H9 (cell line): ENCODE results near the gene CYBC1. TPM values are rescaled to one million over a fixed set of nuclear protein-coding genes. Genes with fewer than 3 reads are reported as not detected.

Source experiments
- DNase-seq: peaks from one replicate; pipeline ENCODE4 v3.0.0-alpha.2; 2017
- H2AFZ ChIP-seq: one replicate; pipeline ENCODE4 v1.6.1; 2013; ENCODE audit warnings: mild to moderate bottlenecking, low read length, control low read depth, moderate library complexity
- H2AK5ac ChIP-seq: 2 replicates; pipeline ENCODE4 v1.6.1; 2013; ENCODE audit warnings: low read length, control low read depth, mixed read lengths; ENCODE audit not compliant: insufficient read length
- H2BK120ac ChIP-seq: one replicate; pipeline ENCODE4 v1.6.1; 2013; ENCODE audit warnings: low read depth, mild to moderate bottlenecking, low read length, control low read depth, inconsistent platforms; ENCODE audit not compliant: poor library complexity, severe bottlenecking
- H2BK12ac ChIP-seq: 2 replicates; pipeline ENCODE4 v1.6.1; 2013; ENCODE audit warnings: low read length, control low read depth, mixed read lengths, low read depth; ENCODE audit not compliant: insufficient read length
- H2BK15ac ChIP-seq: 2 replicates; pipeline ENCODE4 v1.6.1; 2013; ENCODE audit warnings: low read depth, low read length, control low read depth
- H2BK20ac ChIP-seq: one replicate; pipeline ENCODE4 v1.6.1; 2013; ENCODE audit warnings: low read depth, mild to moderate bottlenecking, low read length, control low read depth, inconsistent platforms; ENCODE audit not compliant: poor library complexity, severe bottlenecking
- H2BK5ac ChIP-seq: 2 replicates; pipeline ENCODE4 v1.6.1; 2013; ENCODE audit warnings: low read length, control low read depth, mixed read lengths; ENCODE audit not compliant: insufficient read length
- H3K14ac ChIP-seq: 2 replicates; pipeline ENCODE4 v1.6.1; 2013; ENCODE audit warnings: low read length, control low read depth; ENCODE audit not compliant: insufficient read depth
- H3K18ac ChIP-seq: 2 replicates; pipeline ENCODE4 v1.6.1; 2013; ENCODE audit warnings: low read depth, mild to moderate bottlenecking, mixed read lengths, low read length, control low read depth; ENCODE audit not compliant: insufficient read length
- H3K23ac ChIP-seq: 2 replicates; pipeline ENCODE4 v1.6.1; 2013; ENCODE audit warnings: low read length, control low read depth, mixed read lengths, low read depth; ENCODE audit not compliant: insufficient read length
- H3K23me2 ChIP-seq: 2 replicates; pipeline ENCODE4 v1.6.1; 2013; ENCODE audit warnings: low read depth, mild to moderate bottlenecking, mixed read lengths, low read length, control low read depth; ENCODE audit not compliant: insufficient read length, poor library complexity, severe bottlenecking
- H3K27ac ChIP-seq: 2 replicates; pipeline ENCODE4 v1.5.1; 2013; ENCODE audit warnings: low read length, control low read depth, mixed read lengths, low read depth; ENCODE audit not compliant: insufficient read length
- H3K27me3 ChIP-seq: 2 replicates; pipeline ENCODE4 v1.6.1; 2013; ENCODE audit warnings: low read length, control low read depth, inconsistent platforms; ENCODE audit not compliant: insufficient read depth
- H3K4ac ChIP-seq: 2 replicates; pipeline ENCODE4 v1.6.1; 2013; ENCODE audit warnings: low read depth, mild to moderate bottlenecking, control low read depth, inconsistent platforms, low read length, moderate library complexity
- H3K4me1 ChIP-seq: 2 replicates; pipeline ENCODE4 v1.6.1; 2013; ENCODE audit warnings: low read length, control low read depth, inconsistent platforms; ENCODE audit not compliant: insufficient read depth
- H3K4me2 ChIP-seq: 2 replicates; pipeline ENCODE4 v1.6.1; 2013; ENCODE audit warnings: low read length, control low read depth, mixed read lengths; ENCODE audit not compliant: insufficient read length, insufficient read depth
- H3K56ac ChIP-seq: 2 replicates; pipeline ENCODE4 v1.6.1; 2013; ENCODE audit warnings: low read depth, mild to moderate bottlenecking, mixed read lengths, low read length, control low read depth; ENCODE audit not compliant: insufficient read length
- H3K79me1 ChIP-seq: 2 replicates; pipeline ENCODE4 v1.6.1; 2013; ENCODE audit warnings: low read depth, mild to moderate bottlenecking, moderate library complexity, low read length, control low read depth, inconsistent platforms; ENCODE audit not compliant: insufficient read depth, poor library complexity, severe bottlenecking
- H3K79me2 ChIP-seq: 2 replicates; pipeline ENCODE4 v1.6.1; 2013; ENCODE audit warnings: low read length, control low read depth, inconsistent platforms; ENCODE audit not compliant: insufficient read depth
- H3K9ac ChIP-seq: 2 replicates; pipeline ENCODE4 v1.6.1; 2013; ENCODE audit warnings: low read length, control low read depth, mixed read lengths; ENCODE audit not compliant: insufficient read length; ENCODE audit errors: extremely low read depth
- H3K9me3 ChIP-seq: one replicate; pipeline ENCODE4 v1.6.1; 2013; ENCODE audit warnings: low read depth, low read length, inconsistent platforms; ENCODE audit not compliant: control insufficient read depth
- H3T11ph ChIP-seq: one replicate; pipeline ENCODE4 v1.6.1; 2013; ENCODE audit warnings: mild to moderate bottlenecking, low read length, control low read depth, inconsistent platforms
- H4K20me1 ChIP-seq: one replicate; pipeline ENCODE4 v1.6.1; 2013; ENCODE audit not compliant: control insufficient read depth, insufficient read length, insufficient read depth
- H4K5ac ChIP-seq: 2 replicates; pipeline ENCODE4 v1.6.1; 2013; ENCODE audit warnings: low read depth, mild to moderate bottlenecking, mixed read lengths, low read length, control low read depth; ENCODE audit not compliant: insufficient read length
- H4K8ac ChIP-seq: replicated peaks from 2 replicates; pipeline ENCODE4 v1.6.1; 2013; ENCODE audit warnings: low read length, control low read depth, mixed read lengths, low read depth; ENCODE audit not compliant: insufficient read length
- H4K91ac ChIP-seq: 2 replicates; pipeline ENCODE4 v1.6.1; 2013; ENCODE audit warnings: low read depth, mild to moderate bottlenecking, moderate library complexity, mixed read lengths, low read length, control low read depth; ENCODE audit not compliant: insufficient read length
- H3K27ac Mint-ChIP-seq, 3 experiments: 2 replicates in 2 of 3; 3 replicates in 1 of 3; pipeline ENCODE4 v1.8.0; 2020 to 2021; ENCODE audit warnings: mixed read lengths in 3 of 3, mild to moderate bottlenecking in 1 of 3, moderate library complexity in 1 of 3
- H3K27me3 Mint-ChIP-seq: 2 replicates; pipeline ENCODE4 v1.8.0; 2021; ENCODE audit warnings: low read depth, mild to moderate bottlenecking, moderate library complexity, mixed read lengths
- H3K36me3 Mint-ChIP-seq, 3 experiments: 2 replicates in 2 of 3; 3 replicates in 1 of 3; pipeline ENCODE4 v1.8.0; 2020 to 2021; ENCODE audit warnings: low read depth in 3 of 3, mixed read lengths in 3 of 3; ENCODE audit not compliant: insufficient read depth in 1 of 3
- H3K4me1 Mint-ChIP-seq, 2 experiments: 2 replicates each; pipeline ENCODE4 v1.8.0; 2020; ENCODE audit warnings: mixed read lengths in 2 of 2
- H3K4me3 Mint-ChIP-seq, 2 experiments: 2 replicates in 1 of 2; 3 replicates in 1 of 2; pipeline ENCODE4 v1.8.0; 2020 to 2021; ENCODE audit warnings: mild to moderate bottlenecking in 2 of 2, mixed read lengths in 2 of 2, moderate library complexity in 1 of 2
- H3K9me3 Mint-ChIP-seq, 2 experiments: 2 replicates in 1 of 2; 3 replicates in 1 of 2; pipeline ENCODE4 v1.8.0; 2020; ENCODE audit warnings: mild to moderate bottlenecking in 2 of 2, mixed read lengths in 2 of 2, moderate library complexity in 1 of 2
- CTCF ChIP-seq: fragments of 200-600 bp; sonication (generic); conservative IDR thresholded peaks from 3 replicates; pipeline ENCODE4 v1.8.0; 2021; ENCODE audit warnings: antibody characterized with exemption, mild to moderate bottlenecking
- WGBS: extraction: QIAGEN DNeasy Blood & Tissue Kit; methylation state at CpG from one replicate; pipeline ENCODE4 v1.1.7; 2013; ENCODE audit warnings: missing lambda C conversion rate, low lambda C conversion rate, mixed read lengths; ENCODE audit not compliant: insufficient read length; ENCODE audit errors: extremely low coverage; 5-methylcytosine and 5-hydroxymethylcytosine counted together
- total RNA-seq: library from RNA; stranded (reverse); gene quantifications from 2 replicates; pipeline ENCODE4 v1.2.1, GENCODE V29; 2021

Gene CYBC1
- total RNA-seq, 1 experiment from 2014 or later = 81.7 TPM

GRCh38 chr17:82424001-82424862 lies 26.3 kb downstream of the CYBC1 start:
- Histone ChIP-seq H3K4me2 (no peak overlapping the region), H4K91ac (no peak overlapping the region), H2AK5ac (no peak overlapping the region), H3K4ac (no peak overlapping the region), H2BK120ac (no peak overlapping the region), H3K14ac (no peak overlapping the region), H3K56ac (no peak overlapping the region), H3K18ac (no peak overlapping the region), H3T11ph (no peak overlapping the region), H2AFZ (no peak overlapping the region), H3K9me3 (no peaks in the 10 kb centered on the region), H4K5ac (no peak overlapping the region), H2BK15ac (no peak overlapping the region), H2BK5ac (no peak overlapping the region), H2BK20ac (no peak overlapping the region), H3K79me1 (no peaks in the 10 kb centered on the region), H2BK12ac (no peak overlapping the region), H4K20me1 (no peaks in the 10 kb centered on the region), H3K27ac (no peak overlapping the region), H3K9ac (no peak overlapping the region), H4K8ac (no peak overlapping the region), H3K23me2 (no peaks in the 10 kb centered on the region), H3K79me2 (no peaks in the 10 kb centered on the region), H3K4me1 (no peaks in the 10 kb centered on the region; the same call in 1 of the 2 replicates), H3K23ac (no peak overlapping the region), H3K27me3 (no peaks in the 10 kb centered on the region)
- Mint-ChIP-seq H3K9me3 (peaks cover 18% of the 10 kb centered on the region in 2 experiments), H3K36me3 (peaks cover 31 to 41% (median 32%) of the 10 kb centered on the region in 3 experiments), H3K27ac (peak overlapping the region in 1 of 3 experiments; percentile 36; a peak in 2 of 7 replicates), H3K27me3 (no peaks in the 10 kb centered on the region; the same call in 1 of the 2 replicates), H3K4me1 (peaks cover 0 to 1% of the 10 kb centered on the region in 2 experiments; a peak in 1 of 4 replicates), H3K4me3 (no peak overlapping the region; a peak in 1 of 5 replicates)
- peak; percentile 95 for TF ChIP-seq CTCF
- peak; percentile 69 for DNase-seq
- WGBS = no CpG with 5 or more reads among the region's 25 CpGs
